ENCODE data around the gene RNASEH1. TPM values are rescaled to one million over a fixed set of nuclear protein-coding genes. Genes with fewer than 3 reads are reported as not detected.

Gene RNASEH1
- total and polyA plus RNA-seq, 2 of the 13 experiments (the other 11 are each of a cell fraction or from before 2014, with no cell fraction given), result 14.5 to 57.4 TPM

DNA sequence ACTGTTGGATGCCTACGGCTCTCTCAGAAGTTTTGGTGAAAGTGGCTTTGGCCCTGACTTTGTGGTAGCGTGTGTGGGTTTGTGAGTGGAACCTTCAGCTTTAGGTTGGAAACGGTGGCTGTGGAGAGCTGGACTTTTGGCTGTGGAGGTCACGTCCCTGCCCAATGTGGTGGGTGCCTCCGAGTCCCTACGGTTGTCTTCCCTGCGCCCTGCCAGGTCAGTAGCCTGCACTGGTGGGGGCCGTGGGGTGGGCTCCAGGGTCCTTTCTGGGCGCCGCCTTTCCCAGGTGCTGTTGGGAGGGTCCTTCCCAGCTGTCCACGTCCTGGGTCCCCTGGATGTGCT, 47.9 kb upstream of the RNASEH1 start (continued):
- TF ChIP-seq, protein P1, sequence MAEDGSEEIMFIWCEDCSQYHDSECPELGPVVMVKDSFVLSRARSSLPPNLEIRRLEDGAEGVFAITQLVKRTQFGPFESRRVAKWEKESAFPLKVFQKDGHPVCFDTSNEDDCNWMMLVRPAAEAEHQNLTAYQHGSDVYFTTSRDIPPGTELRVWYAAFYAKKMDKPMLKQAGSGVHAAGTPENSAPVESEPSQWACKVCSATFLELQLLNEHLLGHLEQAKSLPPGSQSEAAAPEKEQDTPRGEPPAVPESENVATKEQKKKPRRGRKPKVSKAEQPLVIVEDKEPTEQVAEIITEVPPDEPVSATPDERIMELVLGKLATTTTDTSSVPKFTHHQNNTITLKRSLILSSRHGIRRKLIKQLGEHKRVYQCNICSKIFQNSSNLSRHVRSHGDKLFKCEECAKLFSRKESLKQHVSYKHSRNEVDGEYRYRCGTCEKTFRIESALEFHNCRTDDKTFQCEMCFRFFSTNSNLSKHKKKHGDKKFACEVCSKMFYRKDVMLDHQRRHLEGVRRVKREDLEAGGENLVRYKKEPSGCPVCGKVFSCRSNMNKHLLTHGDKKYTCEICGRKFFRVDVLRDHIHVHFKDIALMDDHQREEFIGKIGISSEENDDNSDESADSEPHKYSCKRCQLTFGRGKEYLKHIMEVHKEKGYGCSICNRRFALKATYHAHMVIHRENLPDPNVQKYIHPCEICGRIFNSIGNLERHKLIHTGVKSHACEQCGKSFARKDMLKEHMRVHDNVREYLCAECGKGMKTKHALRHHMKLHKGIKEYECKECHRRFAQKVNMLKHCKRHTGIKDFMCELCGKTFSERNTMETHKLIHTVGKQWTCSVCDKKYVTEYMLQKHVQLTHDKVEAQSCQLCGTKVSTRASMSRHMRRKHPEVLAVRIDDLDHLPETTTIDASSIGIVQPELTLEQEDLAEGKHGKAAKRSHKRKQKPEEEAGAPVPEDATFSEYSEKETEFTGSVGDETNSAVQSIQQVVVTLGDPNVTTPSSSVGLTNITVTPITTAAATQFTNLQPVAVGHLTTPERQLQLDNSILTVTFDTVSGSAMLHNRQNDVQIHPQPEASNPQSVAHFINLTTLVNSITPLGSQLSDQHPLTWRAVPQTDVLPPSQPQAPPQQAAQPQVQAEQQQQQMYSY (CRISPR knock-in tag; IDR thresholded peaks at IDR 0.05), result no peak
- TF ChIP-seq ZNF10 (CRISPR knock-in tag; IDR thresholded peaks at IDR 0.05; ENCODE audit: borderline replicate concordance, low read depth) (no peak), ZNF83 (CRISPR knock-in tag; IDR thresholded peaks at IDR 0.05; ENCODE audit: borderline replicate concordance) (no peak), PAWR (CRISPR knock-in tag; IDR thresholded peaks at IDR 0.05; ENCODE audit: borderline replicate concordance) (no peak)

DNA sequence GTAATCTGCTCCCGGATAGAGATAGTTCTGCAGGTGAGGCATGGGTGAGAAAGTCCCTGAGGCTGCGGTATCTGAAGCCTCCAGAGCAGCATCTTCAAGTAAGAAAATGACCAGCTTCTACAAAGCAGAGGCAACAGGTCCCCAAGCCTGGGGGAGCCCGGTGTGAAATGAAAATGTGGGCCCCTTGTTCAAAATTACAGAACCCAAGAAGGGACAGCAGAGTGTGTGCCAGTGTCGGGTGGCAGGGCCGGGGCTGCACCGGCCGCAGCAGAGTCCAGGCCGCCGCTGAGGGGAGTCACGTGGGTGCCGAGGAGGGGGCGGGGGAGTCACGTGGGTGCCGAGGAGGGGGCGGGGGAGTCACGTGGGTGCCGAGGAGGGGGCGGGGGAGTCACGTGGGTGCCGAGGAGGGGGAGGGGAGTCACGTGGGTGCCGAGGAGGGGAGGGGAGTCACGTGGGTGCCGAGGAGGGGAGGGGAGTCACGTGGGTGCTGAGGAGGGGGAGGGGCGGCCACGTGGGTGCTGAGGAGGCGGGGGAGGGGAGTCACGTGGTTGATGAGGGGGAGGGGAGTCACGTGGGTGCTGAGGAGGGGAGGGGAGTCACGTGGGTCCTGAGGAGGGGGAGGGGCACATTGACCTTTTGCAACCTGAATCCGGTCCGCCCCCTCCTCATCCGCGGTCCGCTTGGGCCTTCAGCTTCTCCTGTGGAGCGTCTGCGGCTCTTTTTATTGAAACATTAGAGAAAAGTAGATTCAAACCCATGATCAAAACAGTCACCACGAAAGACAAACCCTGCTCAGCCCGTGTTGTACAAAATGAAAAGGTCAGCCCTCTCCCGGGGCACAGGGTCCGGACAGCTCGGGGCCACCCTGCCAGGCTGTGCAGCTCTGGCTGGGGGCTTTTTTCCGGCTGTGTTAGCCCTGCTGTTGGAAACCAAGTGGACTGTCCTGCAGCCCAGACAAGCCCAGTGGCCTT, 47.1 kb upstream of the RNASEH1 start:
- peak overlapping the region; percentile 47 to 65 (median 56) for H3K4me3 ChIP-seq (replicated peaks in 1 of 3; ENCODE audit: insufficient read depth in 1 of 3, low read depth in 2 of 3, low read length in 3 of 3)
- in situ Hi-C loops (cut with HindIII; ENCODE audit: extremely low pct_ligation_motif_present, low pct_unique_long_range_greater_than_20kb), result no loop called here
- peaks cover 2% of the 10 kb centered on the region for H3K79me2 ChIP-seq (ENCODE audit: insufficient read depth, low read length)
- ATAC-seq, result peak; percentile 72
- DNase-seq (ENCODE audit: low spot score), result peak; percentile 83
- BruUV-seq (replicated peaks), result no TSS peak
- FAIRE-seq, result peak; percentile 40
- H3K27ac ChIP-seq (ENCODE audit: extremely low read length, insufficient read depth, low read length), result peak overlapping the region; percentile 83
- H3K4me2 ChIP-seq (ENCODE audit: low read depth, low read length), result peak overlapping the region; percentile 94
- CTCF ChIA-PET (ENCODE audit: low intra/inter-chr PET ratio, low total read pairs), result no interaction called here
- peak overlapping the region; percentile 78 for H3K9ac ChIP-seq (ENCODE audit: insufficient read depth, low read depth, low read length)
- no peaks in the 10 kb centered on the region for H3K9me3 ChIP-seq (ENCODE audit: low read length)
- no peaks in the 10 kb centered on the region for H3K36me3 ChIP-seq (replicated peaks in 1 of 2; ENCODE audit: control insufficient read depth in 1 of 2, insufficient read depth in 2 of 2, low read length in 2 of 2)
- H2AFZ ChIP-seq (ENCODE audit: low read length), result no peak overlapping the region
- no peaks in the 10 kb centered on the region for H3K27me3 ChIP-seq (ENCODE audit: control insufficient read depth in 1 of 2, insufficient read depth in 2 of 2, low read length in 2 of 2)
- POLR2A ChIA-PET, result interaction anchor here (1.0 to 6.1 kb wide), 13 partner anchors 16 to 226 kb away, joined by 3 to 60 read pairs (median 5); partner anchors contain the start of genes RNASEH1, RPS7 and TRAPPC12
- intact Hi-C loops (cut with micrococcal nuclease; ENCODE audit: unreplicated experiment), result no loop called here
- H3K4me1 ChIP-seq (ENCODE audit: insufficient read depth, low read length), result peaks cover 72% of the 10 kb centered on the region
- 24% methylated on average over 43 of the region's 44 CpGs for WGBS (ENCODE audit: low lambda C conversion rate)
- no peaks in the 10 kb centered on the region for H4K20me1 ChIP-seq (ENCODE audit: insufficient read depth, low read length)
- peak; percentile 57; the same call in 1 of the 2 replicates for TF ChIP-seq GABPB1 (CRISPR knock-in tag; IDR thresholded peaks at IDR 0.05)
- TF ChIP-seq, protein P2, sequence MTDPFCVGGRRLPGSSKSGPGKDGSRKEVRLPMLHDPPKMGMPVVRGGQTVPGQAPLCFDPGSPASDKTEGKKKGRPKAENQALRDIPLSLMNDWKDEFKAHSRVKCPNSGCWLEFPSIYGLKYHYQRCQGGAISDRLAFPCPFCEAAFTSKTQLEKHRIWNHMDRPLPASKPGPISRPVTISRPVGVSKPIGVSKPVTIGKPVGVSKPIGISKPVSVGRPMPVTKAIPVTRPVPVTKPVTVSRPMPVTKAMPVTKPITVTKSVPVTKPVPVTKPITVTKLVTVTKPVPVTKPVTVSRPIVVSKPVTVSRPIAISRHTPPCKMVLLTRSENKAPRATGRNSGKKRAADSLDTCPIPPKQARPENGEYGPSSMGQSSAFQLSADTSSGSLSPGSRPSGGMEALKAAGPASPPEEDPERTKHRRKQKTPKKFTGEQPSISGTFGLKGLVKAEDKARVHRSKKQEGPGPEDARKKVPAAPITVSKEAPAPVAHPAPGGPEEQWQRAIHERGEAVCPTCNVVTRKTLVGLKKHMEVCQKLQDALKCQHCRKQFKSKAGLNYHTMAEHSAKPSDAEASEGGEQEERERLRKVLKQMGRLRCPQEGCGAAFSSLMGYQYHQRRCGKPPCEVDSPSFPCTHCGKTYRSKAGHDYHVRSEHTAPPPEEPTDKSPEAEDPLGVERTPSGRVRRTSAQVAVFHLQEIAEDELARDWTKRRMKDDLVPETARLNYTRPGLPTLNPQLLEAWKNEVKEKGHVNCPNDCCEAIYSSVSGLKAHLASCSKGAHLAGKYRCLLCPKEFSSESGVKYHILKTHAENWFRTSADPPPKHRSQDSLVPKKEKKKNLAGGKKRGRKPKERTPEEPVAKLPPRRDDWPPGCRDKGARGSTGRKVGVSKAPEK (CRISPR knock-in tag; IDR thresholded peaks at IDR 0.05; ENCODE audit: borderline replicate concordance), result no peak
- peak; percentile 29; the same call in 1 of the 2 replicates for TF ChIP-seq TOE1 (CRISPR knock-in tag; IDR thresholded peaks at IDR 0.05)
- 0 out of 2 replicates have a peak, but pooled peaks have one; percentile 51 for TF ChIP-seq ZNF564 (CRISPR knock-in tag; IDR thresholded peaks at IDR 0.05)
- TF ChIP-seq, protein P3, sequence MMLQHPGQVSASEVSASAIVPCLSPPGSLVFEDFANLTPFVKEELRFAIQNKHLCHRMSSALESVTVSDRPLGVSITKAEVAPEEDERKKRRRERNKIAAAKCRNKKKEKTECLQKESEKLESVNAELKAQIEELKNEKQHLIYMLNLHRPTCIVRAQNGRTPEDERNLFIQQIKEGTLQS (CRISPR knock-in tag; IDR thresholded peaks at IDR 0.05), result no peak

Measured in HepG2 (cell line).